GM12878 (cell line): ENCODE measurements around the gene SOCS1. TPM values are rescaled to one million over a fixed set of nuclear protein-coding genes. Genes with fewer than 3 reads are reported as not detected.
"Not testable (repeated sequence)": the region's sequence is repeated elsewhere in the genome, so short reads cannot be mapped to it uniquely, and the experiment has no call there.

Experiments
- ATAC-seq: fragments of 200-7000 bp; cut with Tn5 transposase; 3 replicates; pipeline ENCODE4 v1.9.1; 2020; ENCODE audit warnings: mild to moderate bottlenecking, moderate library complexity
- BruUV-seq: library from RNA; stranded (reverse); fragments of 400-500 nt; replicated peaks from 2 replicates; lab custom pipeline; 2021; lab: Mats Ljungman, UMichigan
- CTCF ChIA-PET: fragments of 300-600 bp; sonication (Branson Sonifier 250); formaldehyde crosslinking; extraction: SDS; loops from one replicate; lab custom pipeline; 2021; ENCODE audit warnings: inconsistent platforms; lab: Yijun Ruan, JAX
- POLR2A ChIA-PET: fragments of 350-600 bp; formaldehyde crosslinking; extraction: SDS; loops from one replicate; lab custom pipeline; 2021; ENCODE audit warnings: inconsistent platforms; lab: Charles Lee
- RAD21 ChIA-PET: fragments of 300-600 bp; sonication (Branson Sonifier 250); formaldehyde crosslinking; loops from one replicate; lab custom pipeline; 2023; ENCODE audit warnings: antibody characterized with exemption; ENCODE audit not compliant: unreplicated experiment; lab: Charles Lee
- SMC1A ChIA-PET: fragments of 300-600 bp; sonication (Branson Sonifier 250); formaldehyde crosslinking; loops from one replicate; lab custom pipeline; 2023; ENCODE audit not compliant: unreplicated experiment, uncharacterized antibody; lab: Charles Lee
- DNase-seq: peaks from one replicate; pipeline ENCODE4 v3.0.0-alpha.2; 2011; ENCODE audit warnings: low read depth, low spot score
- FAIRE-seq: peaks from 3 replicates; lab custom pipeline; 2011; peaks lifted over from hg19 to GRCh38; lab: Jason Lieb, UNC
- H2AFZ ChIP-seq: 2 replicates; pipeline ENCODE4 v1.6.0; 2011; ENCODE audit warnings: low read depth, low read length, control low read depth; ENCODE audit not compliant: control insufficient read depth
- H3K27ac ChIP-seq: 2 replicates; pipeline ENCODE4 v1.5.1; 2011; ENCODE audit warnings: control low read depth; ENCODE audit not compliant: control insufficient read depth, insufficient read depth
- H3K27me3 ChIP-seq, 2 experiments: replicated peaks in 1 of 2; 2 replicates each; pipeline versions ENCODE4 v1.6.0 to v1.6.1; 2011; ENCODE audit warnings: low read length in 1 of 2; ENCODE audit not compliant: control insufficient read depth in 2 of 2, insufficient read depth in 2 of 2
- H3K36me3 ChIP-seq, 2 experiments: 2 replicates each; pipeline ENCODE4 v1.5.1; 2011; ENCODE audit warnings: low read length in 1 of 2; ENCODE audit not compliant: control insufficient read depth in 2 of 2, insufficient read depth in 2 of 2
- H3K4me1 ChIP-seq: 2 replicates; pipeline ENCODE4 v1.6.1; 2011; ENCODE audit warnings: mild to moderate bottlenecking, low read length, moderate library complexity, mixed read lengths; ENCODE audit not compliant: control insufficient read depth, insufficient read depth
- H3K4me2 ChIP-seq: 2 replicates; pipeline ENCODE4 v1.6.0; 2011; ENCODE audit warnings: control low read depth; ENCODE audit not compliant: control insufficient read depth, insufficient read depth
- H3K4me3 ChIP-seq: fragments of 200-600 bp; sonication (generic); 2 replicates; pipeline ENCODE4 v1.5.1; 2016
- H3K79me2 ChIP-seq: 2 replicates; pipeline ENCODE4 v1.6.0; 2011; ENCODE audit warnings: low read length; ENCODE audit not compliant: control insufficient read depth, insufficient read depth
- H3K9ac ChIP-seq: 2 replicates; pipeline ENCODE4 v1.8.0; 2011; ENCODE audit warnings: low read length, control low read depth, mixed read lengths; ENCODE audit not compliant: control insufficient read depth, insufficient read depth
- H3K9me3 ChIP-seq: replicated peaks from 3 replicates; pipeline ENCODE4 v1.5.1; 2011; ENCODE audit warnings: mild to moderate bottlenecking, low read length; ENCODE audit not compliant: control insufficient read depth, insufficient read depth
- H4K20me1 ChIP-seq: 2 replicates; pipeline ENCODE4 v1.6.0; 2011; ENCODE audit not compliant: control insufficient read depth, insufficient read depth
- BRCA1 ChIP-seq: IDR thresholded peaks from 2 replicates; pipeline ENCODE4 v1.6.1; 2011; ENCODE audit warnings: low read depth, low read length, improper control_type of control experiment
- CBX3 ChIP-seq: fragments of 200-600 bp; sonication (generic); IDR thresholded peaks from 2 replicates; pipeline ENCODE4 v1.6.1; 2016; ENCODE audit warnings: low read depth, borderline replicate concordance
- CHD2 ChIP-seq: IDR thresholded peaks from 2 replicates; pipeline ENCODE4 v1.6.1; 2011; ENCODE audit warnings: low read depth, low read length, improper control_type of control experiment, borderline replicate concordance
- FOXM1 ChIP-seq: IDR thresholded peaks from 2 replicates; pipeline ENCODE4 v1.6.1; 2012; ENCODE audit warnings: low read depth, mild to moderate bottlenecking, inconsistent platforms, low read length, moderate library complexity
- GATAD2B ChIP-seq: fragments of 450-650 bp; conservative IDR thresholded peaks from 2 replicates; pipeline ENCODE4 v1.6.1; 2017; ENCODE audit warnings: low read depth, mild to moderate bottlenecking, moderate library complexity
- MEF2B ChIP-seq: fragments of 450-650 bp; IDR thresholded peaks from 2 replicates; pipeline ENCODE4 v1.6.1; 2018; ENCODE audit warnings: mild to moderate bottlenecking, moderate library complexity; ENCODE audit not compliant: partially characterized antibody, poor library complexity, severe bottlenecking
- NRF1 ChIP-seq: conservative IDR thresholded peaks from 2 replicates; pipeline ENCODE4 v1.6.1; 2011; ENCODE audit warnings: mild to moderate bottlenecking, low read depth, low read length, improper control_type of control experiment
- POLR2AphosphoS2 ChIP-seq: IDR thresholded peaks from 2 replicates; pipeline ENCODE4 v1.6.1; 2011; ENCODE audit warnings: low read depth, mild to moderate bottlenecking, low read length, improper control_type of control experiment, moderate library complexity
- SIX5 ChIP-seq: IDR thresholded peaks from 2 replicates; pipeline ENCODE4 v1.6.1; 2011; ENCODE audit warnings: mild to moderate bottlenecking, low read depth, low read length, moderate library complexity; ENCODE audit not compliant: severe bottlenecking
- SMAD1 ChIP-seq: fragments of 450-650 bp; IDR thresholded peaks from 2 replicates; pipeline ENCODE4 v1.6.1; 2018; ENCODE audit warnings: mild to moderate bottlenecking, low read depth; ENCODE audit not compliant: partially characterized antibody
- YY1 ChIP-seq: IDR thresholded peaks from 2 replicates; pipeline ENCODE4 v1.6.1; 2011; ENCODE audit warnings: low read depth, mild to moderate bottlenecking, low read length
- ZNF274 ChIP-seq: IDR thresholded peaks from one replicate; pipeline ENCODE4 v1.8.0; 2011; ENCODE audit not compliant: insufficient read length, insufficient read depth
- WGBS: methylation state at CpG from one replicate; pipeline ENCODE4 v1.1.6; 2016; ENCODE audit warnings: low lambda C conversion rate; ENCODE audit not compliant: insufficient replicate concordance, insufficient coverage; ENCODE audit errors: missing lambda C conversion rate; 5-methylcytosine and 5-hydroxymethylcytosine counted together
- in situ Hi-C: fragments of 300-500 bp; cut with MboI; formaldehyde crosslinking; loops from 9 replicates; pipeline ENCODE4 v1.14.3; 2018; ENCODE audit warnings: mixed read lengths
- intact Hi-C: fragments of 100-400 bp; cut with micrococcal nuclease; formaldehyde crosslinking; loops from one replicate; pipeline ENCODE4 v1.14.2; 2022; ENCODE audit not compliant: unreplicated experiment
- polyA plus RNA-seq, 11 experiments: library from polyadenylated mRNA; depleted of rRNA in 4 of 11; unstranded in 6 of 11; stranded (reverse) in 5 of 11; fragments of >200 nt; fragmentation: Nextera tagmentation in 4 of 11; fragmentation: Illumina TruSeq in 1 of 11; extraction: Ambion mirVana in 4 of 11; extraction: Trizol in 1 of 11; gene quantifications; 1 replicate in 1 of 11; 2 replicates in 10 of 11; pipeline versions ENCODE4 v1.2.1 to v1.2.3, GENCODE V29; 2011 to 2016; ENCODE audit warnings: inconsistent platforms in 2 of 11, missing spikeins in 2 of 11, low read depth in 1 of 11
- total RNA-seq, 4 experiments: library from RNA; depleted of rRNA in 3 of 4; stranded (reverse); fragments of >200 nt in 3 of 4; fragmentation: Illumina TruSeq in 1 of 4; extraction: Trizol in 1 of 4; gene quantifications; 2 replicates each; pipeline versions ENCODE4 v1.2.1 to v1.2.3, GENCODE V29; 2013 to 2021
- TF ChIP-seq, protein P1 (sequence below): fragments of 450-650 bp; IDR thresholded peaks from 2 replicates; pipeline ENCODE4 v1.6.1; 2017; ENCODE audit warnings: mild to moderate bottlenecking

The SOCS1 gene
- total and polyA plus RNA-seq, 10 of the 15 experiments (the other 5 are each of a cell fraction or from before 2014, with no cell fraction given), result 0.42 to 39.8 (median 11.2) TPM

- peaks cover 19% of the 10 kb centered on the region for H3K4me1 ChIP-seq
- ChIA-PET POLR2A (interaction anchor here (0.6 to 1.1 kb wide), 2 partner anchors 8 to 35 kb away, joined by 3 read pairs; no protein-coding TSS in a partner anchor), CTCF (interaction anchor here (1.2 kb wide), 1 partner anchor 11 kb away, joined by 3 read pairs; no protein-coding TSS in a partner anchor)
- H3K4me2 ChIP-seq, in situ Hi-C loops, H3K9ac ChIP-seq, H4K20me1 ChIP-seq, SMC1A ChIA-PET, DNase-seq, BruUV-seq, RAD21 ChIA-PET, H3K4me3 ChIP-seq, ATAC-seq, H3K27me3 ChIP-seq, intact Hi-C loops, FAIRE-seq, H3K36me3 ChIP-seq, H3K27ac ChIP-seq, H2AFZ ChIP-seq, H3K79me2 ChIP-seq: not testable (repeated sequence)
- WGBS, result 74% methylated on average over 2 of the region's 2 CpGs
- peaks cover 12% of the 10 kb centered on the region for H3K9me3 ChIP-seq
These were observed 35.5 kb downstream of the SOCS1 start for GRCh38 chr16:11220507-11220906.

DNA sequence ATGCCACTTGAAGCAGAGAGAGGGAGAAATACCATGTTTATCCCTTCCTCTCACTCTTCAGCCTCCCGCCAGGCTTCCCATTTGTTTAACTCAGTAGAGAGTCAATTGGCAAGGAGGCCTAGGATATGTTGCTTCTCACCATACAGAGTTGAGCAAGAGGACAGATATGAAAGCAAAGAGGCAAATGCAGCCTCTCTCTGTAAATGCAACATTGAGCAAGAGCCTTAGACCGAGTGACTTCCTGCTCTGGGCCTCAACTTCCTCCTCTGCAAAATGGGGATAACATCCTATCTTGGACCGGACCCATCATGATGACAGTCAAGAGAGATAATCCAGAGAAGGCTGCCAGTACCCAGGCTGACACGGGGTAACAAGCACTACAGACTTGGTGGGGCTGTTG lies 36.8 kb downstream of the SOCS1 start:
- H3K9me3 ChIP-seq, result peaks cover 12% of the 10 kb centered on the region
- H3K27me3 ChIP-seq, result no peaks in the 10 kb centered on the region
- H3K4me3 ChIP-seq, result no peak overlapping the region
- H3K79me2 ChIP-seq, result no peaks in the 10 kb centered on the region
- ChIA-PET POLR2A (no interaction called here), CTCF (interaction anchor here (0.6 to 1.3 kb wide), 3 partner anchors 60 to 233 kb away, joined by 3 to 4 read pairs (median 4); no protein-coding TSS in a partner anchor), SMC1A (interaction anchor here (1.0 to 2.7 kb wide), 4 partner anchors 8 to 33 kb away, joined by 3 to 12 read pairs (median 4); no protein-coding TSS in a partner anchor), RAD21 (interaction anchor here (1.0 kb wide), 1 partner anchor 37 kb away, joined by 3 read pairs; the partner anchor contains the start of gene SOCS1)
- DNase-seq (no peak), ATAC-seq (no peak), FAIRE-seq (no peak)
- H3K36me3 ChIP-seq, result no peaks in the 10 kb centered on the region
- H3K9ac ChIP-seq, result no peak overlapping the region
- BruUV-seq, result no TSS peak
- in situ Hi-C loops (no loop called here), intact Hi-C loops (no loop called here)
- H4K20me1 ChIP-seq, result no peaks in the 10 kb centered on the region
- 52% methylated on average over 4 of the region's 4 CpGs for whole genome bisulfite sequencing
- peaks cover 7% of the 10 kb centered on the region for H3K4me1 ChIP-seq
- H2AFZ ChIP-seq, result no peak overlapping the region
- no peak overlapping the region for H3K27ac ChIP-seq
- no peak overlapping the region for H3K4me2 ChIP-seq
- TF ChIP-seq FOXM1, result no peak
- no peak for TF ChIP-seq MEF2B
- no peak for TF ChIP-seq YY1
- no peak for TF ChIP-seq CHD2
- TF ChIP-seq SMAD1, result no peak
- TF ChIP-seq CBX3, result no peak
- no peak for TF ChIP-seq SIX5
- no peak for TF ChIP-seq GATAD2B
- TF ChIP-seq, protein P1, sequence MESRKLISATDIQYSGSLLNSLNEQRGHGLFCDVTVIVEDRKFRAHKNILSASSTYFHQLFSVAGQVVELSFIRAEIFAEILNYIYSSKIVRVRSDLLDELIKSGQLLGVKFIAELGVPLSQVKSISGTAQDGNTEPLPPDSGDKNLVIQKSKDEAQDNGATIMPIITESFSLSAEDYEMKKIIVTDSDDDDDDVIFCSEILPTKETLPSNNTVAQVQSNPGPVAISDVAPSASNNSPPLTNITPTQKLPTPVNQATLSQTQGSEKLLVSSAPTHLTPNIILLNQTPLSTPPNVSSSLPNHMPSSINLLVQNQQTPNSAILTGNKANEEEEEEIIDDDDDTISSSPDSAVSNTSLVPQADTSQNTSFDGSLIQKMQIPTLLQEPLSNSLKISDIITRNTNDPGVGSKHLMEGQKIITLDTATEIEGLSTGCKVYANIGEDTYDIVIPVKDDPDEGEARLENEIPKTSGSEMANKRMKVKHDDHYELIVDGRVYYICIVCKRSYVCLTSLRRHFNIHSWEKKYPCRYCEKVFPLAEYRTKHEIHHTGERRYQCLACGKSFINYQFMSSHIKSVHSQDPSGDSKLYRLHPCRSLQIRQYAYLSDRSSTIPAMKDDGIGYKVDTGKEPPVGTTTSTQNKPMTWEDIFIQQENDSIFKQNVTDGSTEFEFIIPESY, result no peak
- no peak for TF ChIP-seq BRCA1
- TF ChIP-seq ZNF274, result no peak
- no peak for TF ChIP-seq POLR2AphosphoS2
- TF ChIP-seq NRF1, result no peak
